ENCODE data around the gene CERS4.

CERS4 gene

DNA sequence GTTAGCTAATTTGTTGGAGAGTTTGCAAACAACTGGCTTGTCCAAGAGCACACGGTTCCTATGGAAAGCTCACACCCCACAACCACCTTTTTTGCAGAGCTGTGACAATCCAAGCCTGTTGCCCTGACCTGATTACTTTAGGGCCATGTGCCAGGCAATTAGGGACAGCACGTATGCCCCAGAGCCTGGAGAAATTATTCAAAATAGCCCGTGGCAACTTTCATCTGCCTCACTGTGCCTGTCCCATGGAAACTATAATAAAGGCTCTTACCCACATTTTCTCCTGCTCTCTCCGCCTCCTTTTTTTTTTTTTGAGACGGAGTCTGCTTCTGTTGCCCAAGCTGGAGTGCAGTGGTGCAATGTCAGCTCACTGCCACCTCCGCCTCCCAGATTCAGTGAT lies 41.2 kb upstream of the CERS4 start:
- no peak overlapping the region for H2AFZ ChIP-seq (ENCODE audit: low read depth, low read length)
- no peaks in the 10 kb centered on the region for H3K27me3 ChIP-seq (ENCODE audit: insufficient read depth, low read length, poor library complexity)
- ATAC-seq (ENCODE audit: insufficient read depth, low read depth) (no peak), DNase-seq (no peak)
- no peak for TF ChIP-seq CTCF (IDR thresholded peaks at IDR 0.05; ENCODE audit: borderline replicate concordance, extremely low read depth, low read length, poor library complexity, severe bottlenecking)
- no peak for TF ChIP-seq EZH2 (IDR thresholded peaks at IDR 0.05; ENCODE audit: borderline replicate concordance, low read depth, low read length, severe bottlenecking)
- no peaks in the 10 kb centered on the region for H3K4me1 ChIP-seq (ENCODE audit: insufficient read depth, low read length)
- no peaks in the 10 kb centered on the region for H3K9me3 ChIP-seq (ENCODE audit: insufficient read depth, low read length, severe bottlenecking)
- H3K27ac ChIP-seq (ENCODE audit: low read length) = no peak overlapping the region
- no peaks in the 10 kb centered on the region for H3K36me3 ChIP-seq (ENCODE audit: insufficient read depth, low read length)
- no peak overlapping the region for H3K9ac ChIP-seq (ENCODE audit: low read depth, low read length)
- no peak overlapping the region for H3K4me2 ChIP-seq (ENCODE audit: insufficient read depth, low read length)
- no peaks in the 10 kb centered on the region for H4K20me1 ChIP-seq (ENCODE audit: insufficient read depth, low read length)
- H3K4me3 ChIP-seq (ENCODE audit: low read depth in 1 of 2, low read length in 2 of 2) = no peak overlapping the region
- H3K79me2 ChIP-seq (ENCODE audit: insufficient read depth, low read length) = no peaks in the 10 kb centered on the region

GRCh38 chr19:8168537-8168936 lies 40.6 kb upstream of the CERS4 start:
- H3K27me3 ChIP-seq (ENCODE audit: insufficient read depth, low read length, poor library complexity) = no peaks in the 10 kb centered on the region
- ATAC-seq (ENCODE audit: insufficient read depth, low read depth) = no peak

DNA sequence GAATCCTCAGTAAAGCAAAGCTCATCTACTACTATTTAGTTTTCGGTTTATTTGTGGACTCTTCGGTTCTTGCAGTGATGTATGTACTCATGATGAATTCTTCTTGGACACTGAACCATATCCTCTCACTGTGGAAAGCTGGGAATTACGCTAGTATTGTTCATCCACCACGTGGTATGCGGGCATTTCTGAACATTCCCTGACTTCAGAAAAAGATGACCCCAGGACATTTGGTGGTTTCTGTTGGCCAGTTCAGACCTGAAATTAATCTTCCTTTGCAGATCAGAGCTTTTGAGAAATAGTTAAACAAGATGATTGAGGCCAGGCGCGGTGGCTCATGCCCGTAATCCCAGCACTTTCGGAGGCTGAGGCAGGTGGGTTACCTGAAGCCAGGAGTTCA lies 34.5 kb upstream of the CERS4 start:
- no peak for DNase-seq
- no peak overlapping the region for H3K4me3 ChIP-seq (ENCODE audit: low read depth in 1 of 2, low read length in 2 of 2)
- ATAC-seq (ENCODE audit: insufficient read depth, low read depth) = no peak
- TF ChIP-seq CTCF (IDR thresholded peaks at IDR 0.05; ENCODE audit: borderline replicate concordance, extremely low read depth, low read length, poor library complexity, severe bottlenecking) (no peak), EZH2 (IDR thresholded peaks at IDR 0.05; ENCODE audit: borderline replicate concordance, low read depth, low read length, severe bottlenecking) (no peak)
- H3K4me1 ChIP-seq (ENCODE audit: insufficient read depth, low read length) = no peaks in the 10 kb centered on the region
- H3K36me3 ChIP-seq (ENCODE audit: insufficient read depth, low read length) = no peaks in the 10 kb centered on the region
- H3K9me3 ChIP-seq (ENCODE audit: insufficient read depth, low read length, severe bottlenecking) = no peaks in the 10 kb centered on the region
- H2AFZ ChIP-seq (ENCODE audit: low read depth, low read length) = no peak overlapping the region
- H3K27ac ChIP-seq (ENCODE audit: low read length) = no peak overlapping the region
- no peaks in the 10 kb centered on the region for H3K79me2 ChIP-seq (ENCODE audit: insufficient read depth, low read length)
- H3K4me2 ChIP-seq (ENCODE audit: insufficient read depth, low read length) = no peak overlapping the region
- H4K20me1 ChIP-seq (ENCODE audit: insufficient read depth, low read length) = no peaks in the 10 kb centered on the region
- H3K9ac ChIP-seq (ENCODE audit: low read depth, low read length) = no peak overlapping the region
- no peaks in the 10 kb centered on the region for H3K27me3 ChIP-seq (ENCODE audit: insufficient read depth, low read length, poor library complexity)

More at GRCh38 chr19:8168537-8168936, 40.6 kb upstream of the CERS4 start:
- no peak overlapping the region for H2AFZ ChIP-seq (ENCODE audit: low read depth, low read length)
- no peak overlapping the region for H3K9ac ChIP-seq (ENCODE audit: low read depth, low read length)
- H3K4me3 ChIP-seq (ENCODE audit: low read depth in 1 of 2, low read length in 2 of 2) = no peak overlapping the region
- no peaks in the 10 kb centered on the region for H3K9me3 ChIP-seq (ENCODE audit: insufficient read depth, low read length, severe bottlenecking)
- TF ChIP-seq CTCF (IDR thresholded peaks at IDR 0.05; ENCODE audit: borderline replicate concordance, extremely low read depth, low read length, poor library complexity, severe bottlenecking) = no peak
- TF ChIP-seq EZH2 (IDR thresholded peaks at IDR 0.05; ENCODE audit: borderline replicate concordance, low read depth, low read length, severe bottlenecking) = no peak
- H3K4me2 ChIP-seq (ENCODE audit: insufficient read depth, low read length) = no peak overlapping the region
- no peaks in the 10 kb centered on the region for H3K79me2 ChIP-seq (ENCODE audit: insufficient read depth, low read length)
- no peak overlapping the region for H3K27ac ChIP-seq (ENCODE audit: low read length)
- H3K4me1 ChIP-seq (ENCODE audit: insufficient read depth, low read length) = no peaks in the 10 kb centered on the region
- no peaks in the 10 kb centered on the region for H4K20me1 ChIP-seq (ENCODE audit: insufficient read depth, low read length)
- no peak for DNase-seq
- no peaks in the 10 kb centered on the region for H3K36me3 ChIP-seq (ENCODE audit: insufficient read depth, low read length)

DNA sequence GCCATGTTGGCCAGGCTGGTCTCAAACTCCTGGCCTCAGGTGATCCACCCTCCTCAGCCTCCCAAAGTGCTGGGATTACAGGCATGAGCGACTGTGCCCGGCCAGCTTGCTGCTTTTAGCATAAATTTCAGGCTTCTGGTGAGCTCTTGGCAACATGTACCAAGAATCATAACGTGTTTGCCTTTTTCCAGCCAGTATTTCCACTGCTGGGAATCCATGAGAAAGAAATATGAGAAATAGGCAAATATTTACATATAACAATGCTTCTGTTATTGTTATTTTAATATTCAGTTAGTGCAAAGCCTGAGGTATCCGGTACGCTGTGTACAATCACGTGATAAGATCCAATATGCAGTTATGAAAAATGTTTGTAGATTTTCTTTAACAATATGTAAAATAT lies 29.2 kb upstream of the CERS4 start:
- DNase-seq = no peak
- TF ChIP-seq CTCF (IDR thresholded peaks at IDR 0.05; ENCODE audit: borderline replicate concordance, extremely low read depth, low read length, poor library complexity, severe bottlenecking) (no peak), EZH2 (IDR thresholded peaks at IDR 0.05; ENCODE audit: borderline replicate concordance, low read depth, low read length, severe bottlenecking) (no peak)
- no peak overlapping the region for H3K4me3 ChIP-seq (ENCODE audit: low read depth in 1 of 2, low read length in 2 of 2)

More for the DNA sequence above, 29.2 kb upstream of the CERS4 start:
- H3K4me2 ChIP-seq (ENCODE audit: insufficient read depth, low read length) = no peak overlapping the region
- no peaks in the 10 kb centered on the region for H4K20me1 ChIP-seq (ENCODE audit: insufficient read depth, low read length)
- no peak overlapping the region for H3K27ac ChIP-seq (ENCODE audit: low read length)
- no peaks in the 10 kb centered on the region for H3K4me1 ChIP-seq (ENCODE audit: insufficient read depth, low read length)
- ATAC-seq (ENCODE audit: insufficient read depth, low read depth) = no peak
- no peak overlapping the region for H2AFZ ChIP-seq (ENCODE audit: low read depth, low read length)
- no peak overlapping the region for H3K9ac ChIP-seq (ENCODE audit: low read depth, low read length)
- no peaks in the 10 kb centered on the region for H3K36me3 ChIP-seq (ENCODE audit: insufficient read depth, low read length)
- H3K79me2 ChIP-seq (ENCODE audit: insufficient read depth, low read length) = no peaks in the 10 kb centered on the region
- H3K27me3 ChIP-seq (ENCODE audit: insufficient read depth, low read length, poor library complexity) = no peaks in the 10 kb centered on the region
- H3K9me3 ChIP-seq (ENCODE audit: insufficient read depth, low read length, severe bottlenecking) = no peaks in the 10 kb centered on the region

Data from DND-41 (cell line).